LoVo (cell line): Measurements from ENCODE around the gene SYNGR1.
A peak's percentile ranks its signal among the peaks of the same experiment; 100 is the strongest.
"Not testable (repeated sequence)": the region's sequence is repeated elsewhere in the genome, so short reads cannot be mapped to it uniquely, and the experiment has no call there.

Experiments used
- DNase-seq: peaks from one replicate; pipeline ENCODE4 v3.0.0-alpha.2; 2016; ENCODE audit warnings: low spot score

SYNGR1 gene

DNA sequence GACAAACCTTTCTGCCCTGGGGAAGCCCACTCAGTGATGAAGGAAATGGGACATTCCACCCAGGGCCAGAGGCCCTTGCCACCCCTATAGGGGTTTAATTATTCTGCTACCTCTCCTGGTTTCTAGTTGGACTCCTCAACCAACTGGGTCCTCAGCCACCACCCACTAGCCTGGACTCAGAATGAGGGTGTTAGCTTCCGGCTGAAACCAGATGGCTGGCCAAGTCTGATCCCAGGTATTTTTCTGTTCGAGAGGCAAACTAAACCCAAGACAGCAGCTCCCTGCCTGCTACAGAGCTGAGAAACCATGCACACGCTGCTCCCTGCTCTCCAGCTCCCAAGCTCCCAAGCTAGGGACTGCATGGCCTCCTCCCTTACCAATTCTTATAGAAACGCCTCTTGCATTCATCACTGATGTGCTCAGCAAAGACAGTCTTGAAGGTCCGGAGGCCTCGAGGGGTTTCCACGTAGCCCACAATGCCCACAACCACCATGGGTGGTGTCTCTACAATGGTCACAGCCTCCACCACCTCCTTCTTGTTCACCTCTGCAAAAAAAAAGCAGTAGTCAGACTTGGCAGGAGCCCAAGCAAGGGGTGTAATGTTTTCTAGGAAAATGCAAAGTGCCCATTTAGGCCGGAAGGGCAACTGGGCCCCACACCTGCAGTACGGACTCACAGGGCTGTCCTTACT lies 32.6 kb upstream of the SYNGR1 start:
- no peak for DNase-seq

- DNase-seq, result no peak
Observed at GRCh38 chr22:39317775-39318506, 31.9 kb upstream of the SYNGR1 start.

DNA sequence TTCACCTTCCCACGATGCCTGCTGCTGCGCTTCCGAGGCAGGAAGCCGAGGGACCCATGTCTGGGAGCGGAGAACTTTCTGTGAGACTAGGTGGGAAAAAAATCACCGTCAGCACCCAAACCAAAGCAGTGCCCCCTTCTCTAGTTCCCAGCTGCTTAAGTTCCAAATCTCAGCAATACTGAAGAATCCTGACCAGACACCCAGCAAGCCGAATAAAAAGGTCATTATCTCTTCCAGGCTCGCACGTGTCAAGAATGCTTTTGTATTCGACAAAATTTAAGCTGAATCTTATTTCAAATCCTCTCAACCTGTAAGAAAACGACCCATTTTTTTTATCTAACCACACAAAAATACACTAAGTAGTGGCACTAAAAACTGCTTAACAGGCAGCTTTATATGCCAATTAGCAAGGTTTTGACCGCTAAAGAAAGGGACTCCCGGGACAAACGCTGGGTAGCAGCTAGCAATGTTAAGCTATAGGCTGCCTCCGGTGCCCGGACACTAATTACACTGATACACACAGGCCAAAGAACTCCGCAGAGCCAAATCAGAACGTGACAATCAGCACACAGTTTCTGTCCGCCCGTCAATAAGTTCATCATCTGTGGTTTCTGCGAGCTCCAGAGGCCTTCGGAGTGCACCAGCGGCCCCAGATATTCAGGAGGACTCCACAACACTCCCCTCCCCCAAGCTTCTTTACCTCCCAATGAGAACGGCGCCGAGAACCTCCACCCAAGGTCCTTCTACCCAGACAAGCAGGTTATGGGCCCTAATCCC lies 31.1 kb upstream of the SYNGR1 start:
- peak; percentile 47 for DNase-seq

DNA sequence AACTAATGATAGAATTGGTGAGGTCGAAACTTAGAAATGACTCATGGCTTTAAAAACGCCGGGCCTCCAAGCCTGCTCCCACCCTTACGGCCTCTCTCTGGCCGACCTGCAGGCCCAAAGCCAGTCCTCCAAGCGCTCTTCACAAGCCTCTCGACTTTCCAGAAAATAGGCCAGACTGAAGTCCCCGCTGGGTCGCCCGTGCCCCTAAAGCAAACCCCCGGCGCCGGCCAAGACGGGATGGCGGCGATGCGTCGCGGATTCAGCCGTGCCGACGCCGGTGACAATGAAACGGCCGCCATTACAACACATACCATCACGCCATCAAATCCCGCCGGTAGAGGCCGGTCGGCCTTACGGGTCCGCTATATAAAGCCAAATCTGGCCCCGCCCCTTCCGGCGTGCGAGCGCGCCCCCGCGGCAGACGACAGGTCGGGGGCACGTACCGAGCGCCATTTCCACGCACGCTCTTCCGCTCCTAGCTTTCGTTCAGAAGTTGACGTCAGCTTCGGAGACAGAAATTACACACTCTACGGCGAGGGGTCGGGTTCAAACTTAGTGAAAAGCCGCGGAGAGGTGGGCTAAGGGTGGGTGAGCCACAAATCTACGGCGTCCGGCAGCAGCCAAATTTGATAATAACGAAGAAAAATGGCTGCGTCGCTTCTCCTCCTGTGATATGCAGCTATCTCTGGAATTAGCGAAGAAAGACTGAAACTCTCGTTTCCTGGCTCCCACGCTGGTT lies 30.3 kb upstream of the SYNGR1 start, which contains the start of gene RPL3:
Gene RPL3 (minus strand): TSS at position 340 of the 739 bp plus-strand sequence. CDS start 26 bp downstream, at position 314.
- peak; percentile 96 for DNase-seq

DNA sequence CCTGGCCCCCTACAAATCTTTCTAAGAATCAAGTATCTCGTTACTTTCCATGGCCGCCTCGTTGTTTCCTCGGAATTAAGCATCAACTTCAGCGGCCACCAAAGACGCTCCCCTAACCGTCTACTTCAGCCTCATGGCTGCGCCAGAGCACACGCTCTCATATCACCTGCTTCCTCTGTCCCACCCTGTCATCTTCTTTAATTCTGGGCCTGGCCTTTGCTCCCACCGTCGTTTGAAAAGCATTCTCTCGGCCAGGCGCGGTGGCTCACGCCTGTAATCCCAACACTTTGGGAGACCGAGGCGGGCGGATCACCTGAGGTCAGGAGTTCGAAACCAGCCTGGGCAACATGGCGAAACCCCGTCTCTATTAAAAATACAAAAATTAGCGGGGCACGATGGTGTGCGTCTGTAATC lies 29.2 kb upstream of the SYNGR1 start:
- not testable (repeated sequence) for DNase-seq

GRCh38 chr22:39325392-39325932 lies 24.3 kb upstream of the SYNGR1 start:
- no peak for DNase-seq

DNA sequence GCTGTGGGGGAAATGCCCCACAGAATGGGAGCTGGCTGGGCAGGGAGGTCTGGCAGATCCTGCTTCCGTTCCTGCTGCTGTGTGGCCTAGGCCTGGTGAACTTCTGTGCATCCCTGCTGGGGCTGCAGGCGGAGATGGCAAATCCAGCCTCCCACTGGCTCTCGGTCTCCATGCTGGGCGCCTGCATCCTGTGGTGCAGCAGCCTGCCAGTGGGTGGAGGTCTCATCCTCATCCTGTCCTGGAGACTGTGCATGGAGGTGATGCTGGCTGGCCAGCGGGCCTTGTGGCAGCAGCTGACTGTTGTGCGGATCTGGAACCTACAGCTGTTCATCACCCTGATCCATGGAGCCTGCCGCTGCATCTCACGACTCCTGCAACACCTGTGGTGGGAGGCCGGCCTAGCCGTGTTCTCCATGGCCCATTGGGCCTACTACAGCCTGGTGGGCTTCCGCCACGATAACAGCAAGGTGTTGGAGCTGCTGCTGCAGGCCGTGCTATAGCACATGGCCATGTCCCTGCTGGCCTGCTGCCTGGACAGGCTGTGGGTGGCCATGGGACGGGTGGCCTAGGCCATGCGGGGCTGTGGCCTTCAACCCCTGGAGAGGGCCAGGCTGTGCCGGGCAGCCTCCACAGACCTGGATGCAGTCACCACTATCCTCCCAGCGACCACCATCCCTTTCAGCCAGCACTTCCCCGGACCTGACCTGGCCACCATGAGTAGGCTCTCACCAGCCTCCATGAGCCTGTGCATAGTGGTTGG lies 21.6 kb upstream of the SYNGR1 start:
- DNase-seq, result no peak

GRCh38 chr22:39330553-39330952 lies 19.2 kb upstream of the SYNGR1 start:
- not testable (repeated sequence) for DNase-seq

- no peak for DNase-seq
Observed at GRCh38 chr22:39332441-39333064, 17.2 kb upstream of the SYNGR1 start.

DNA sequence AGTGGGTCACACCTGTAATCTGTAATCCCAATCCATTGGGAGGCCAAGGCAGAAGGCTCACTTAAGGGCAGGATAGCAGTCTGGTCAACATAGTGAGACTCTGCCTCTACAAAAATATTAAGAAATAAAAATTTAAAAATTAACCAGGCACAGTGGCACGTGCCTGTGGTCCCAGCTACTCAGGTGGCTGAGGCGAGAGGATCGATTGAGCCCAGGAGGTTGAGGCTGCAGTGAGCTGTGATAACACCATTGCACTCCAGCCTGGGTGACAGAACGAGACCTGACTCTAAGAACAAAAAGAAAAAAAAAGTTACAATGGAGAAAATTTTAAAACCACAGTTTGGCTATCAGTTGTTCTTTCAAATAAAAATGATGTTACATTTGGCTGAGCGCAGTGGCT lies 13.4 kb upstream of the SYNGR1 start:
- DNase-seq, result no peak

GRCh38 chr22:39339775-39340174 lies 10.0 kb upstream of the SYNGR1 start:
- not testable (repeated sequence) for DNase-seq

DNA sequence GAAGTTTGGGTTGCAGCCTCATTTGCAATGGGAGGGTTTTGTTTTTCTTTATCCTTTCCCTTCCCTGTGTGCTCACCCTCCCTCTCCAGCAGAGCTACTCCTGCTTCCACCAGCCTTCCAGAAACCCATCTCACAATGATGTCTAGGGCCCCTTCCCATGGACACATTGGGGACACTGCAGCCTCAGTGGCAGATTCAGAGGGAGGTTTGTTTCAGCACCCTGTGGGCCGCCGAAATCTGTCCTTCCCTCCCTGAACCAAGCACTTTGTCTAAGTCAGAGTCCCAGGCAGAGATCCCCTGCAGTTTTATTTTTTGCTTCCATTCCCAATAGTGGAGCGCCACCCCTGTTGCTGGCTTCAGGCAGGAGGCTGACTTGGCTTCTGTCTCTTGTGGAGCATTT lies 8.6 kb upstream of the SYNGR1 start:
- DNase-seq, result no peak

- peak; percentile 43 for DNase-seq
Observed at GRCh38 chr22:39343259-39344045, 6.3 kb upstream of the SYNGR1 start.

GRCh38 chr22:39344046-39344390 lies 5.8 kb upstream of the SYNGR1 start:
- DNase-seq, result no peak

- DNase-seq, result no peak
Observed at GRCh38 chr22:39345231-39345630, 4.6 kb upstream of the SYNGR1 start.

DNA sequence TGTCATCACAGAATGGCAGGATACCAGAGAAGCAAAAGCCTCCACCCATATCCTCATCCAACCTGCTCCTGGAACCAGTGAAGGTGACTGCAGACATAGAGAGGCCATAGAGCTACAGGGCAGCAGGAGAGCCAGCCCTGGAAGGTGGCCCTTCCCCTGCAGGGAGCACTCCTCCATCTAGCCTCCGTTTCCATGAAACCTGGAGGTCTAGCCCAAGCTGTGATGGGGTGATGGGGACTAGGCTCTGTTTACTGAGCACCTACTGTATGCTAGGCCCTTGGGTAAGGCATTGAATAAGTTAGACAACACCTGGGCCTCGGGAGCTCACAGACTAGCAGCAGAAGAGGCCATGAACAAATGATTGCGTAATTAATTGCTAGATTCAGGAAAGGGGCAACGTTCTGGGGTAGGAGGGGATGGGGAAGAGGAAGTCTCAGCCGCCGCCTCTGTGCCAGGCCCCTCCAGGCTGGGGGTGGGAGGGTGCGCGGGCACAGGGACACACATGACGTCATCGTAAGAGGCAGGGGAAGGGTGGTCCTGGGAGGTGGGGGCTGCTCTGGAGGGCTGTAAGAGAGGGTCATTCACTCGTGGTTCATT lies 784 bp upstream of the SYNGR1 start:
- no peak for DNase-seq

- DNase-seq, result no peak
Observed at GRCh38 chr22:39349506-39349966, 255 bp upstream of the SYNGR1 start.

- DNase-seq, result no peak
Observed at GRCh38 chr22:39350757-39351688, 1.2 kb downstream of the SYNGR1 start.
